Smooth muscle cell (in vitro differentiated cells): ENCODE results near the gene SKA3. TPM values are rescaled to one million over a fixed set of nuclear protein-coding genes. Genes with fewer than 3 reads are reported as not detected.
"Not testable (repeated sequence)": the region's sequence is repeated elsewhere in the genome, so short reads cannot be mapped to it uniquely, and the experiment has no call there.

Source experiments
- DNase-seq: peaks from one replicate; lab custom pipeline; 2025; ENCODE audit not compliant: unreplicated experiment; lab: John Stamatoyannopoulos, UW
- H2AFZ ChIP-seq: fragments of 200-600 bp; sonication (generic); 2 replicates; pipeline ENCODE4 v1.6.0; 2016; ENCODE audit warnings: antibody characterized with exemption, low read depth, mild to moderate bottlenecking
- H3F3A ChIP-seq: fragments of 200-600 bp; sonication (generic); 2 replicates; pipeline ENCODE4 v1.6.0; 2017; ENCODE audit warnings: antibody characterized with exemption, low read depth
- H3K27ac ChIP-seq: fragments of 200-600 bp; sonication (generic); 2 replicates; pipeline ENCODE4 v1.5.1; 2016; ENCODE audit warnings: low read depth, mild to moderate bottlenecking
- H3K27me3 ChIP-seq: fragments of 200-600 bp; sonication (generic); 2 replicates; pipeline ENCODE4 v1.6.1; 2016; ENCODE audit warnings: low read depth, mild to moderate bottlenecking
- H3K36me3 ChIP-seq: fragments of 200-600 bp; sonication (generic); 2 replicates; pipeline ENCODE4 v1.5.1; 2016; ENCODE audit warnings: low read depth
- H3K4me1 ChIP-seq: fragments of 200-600 bp; sonication (generic); 2 replicates; pipeline ENCODE4 v1.5.1; 2016; ENCODE audit warnings: low read depth
- H3K4me2 ChIP-seq: fragments of 200-600 bp; sonication (generic); 2 replicates; pipeline ENCODE4 v1.6.0; 2016; ENCODE audit warnings: mild to moderate bottlenecking
- H3K4me3 ChIP-seq: fragments of 200-600 bp; sonication (generic); 2 replicates; pipeline ENCODE4 v1.5.1; 2016; ENCODE audit warnings: mild to moderate bottlenecking
- H3K79me2 ChIP-seq: fragments of 200-600 bp; sonication (generic); 2 replicates; pipeline ENCODE4 v1.6.0; 2016; ENCODE audit warnings: low read depth, mild to moderate bottlenecking
- H3K9ac ChIP-seq: fragments of 200-600 bp; sonication (generic); 2 replicates; pipeline ENCODE4 v1.6.0; 2016; ENCODE audit warnings: low read depth
- H3K9me3 ChIP-seq: fragments of 200-600 bp; sonication (generic); replicated peaks from 2 replicates; pipeline ENCODE4 v1.5.1; 2016; ENCODE audit warnings: low read depth
- H4K20me1 ChIP-seq: fragments of 200-600 bp; sonication (generic); 2 replicates; pipeline ENCODE4 v1.6.0; 2016; ENCODE audit warnings: low read depth
- CTCF ChIP-seq: fragments of 200-600 bp; sonication (generic); IDR thresholded peaks from 2 replicates; pipeline ENCODE4 v1.5.1; 2017; ENCODE audit warnings: borderline replicate concordance, mild to moderate bottlenecking, antibody characterized with exemption; ENCODE audit not compliant: insufficient read depth, poor library complexity, severe bottlenecking
- WGBS: methylation state at CpG from one replicate; pipeline ENCODE4 v1.1.7; 2016; ENCODE audit warnings: low lambda C conversion rate; 5-methylcytosine and 5-hydroxymethylcytosine counted together
- polyA plus RNA-seq: library from polyadenylated mRNA; unstranded; fragments of >200 nt; fragmentation: Nextera tagmentation; extraction: Ambion mirVana; gene quantifications from 2 replicates; pipeline ENCODE4 v1.2.1, GENCODE V29; 2016
- total RNA-seq: library from RNA; depleted of rRNA; stranded (reverse); fragments of >200 nt; gene quantifications from 2 replicates; pipeline ENCODE4 v1.2.3, GENCODE V29; 2014

Gene SKA3
- total RNA-seq, result 5.4 and 6.5 TPM in 2 replicates
- polyA plus RNA-seq, result 4.9 and 7.2 TPM in 2 replicates

GRCh38 chr13:21176215-21176981 is at the start of gene SKA3, which contains the start of gene MRPL57:
Gene SKA3, minus strand, starts transcription at chr13:21176552. Its CDS starts 75 bp downstream, at chr13:21176477.
Gene MRPL57, plus strand, starts transcription at chr13:21176658. Its CDS starts 259 bp downstream, at chr13:21176917.
- Histone ChIP-seq H3K4me2 (peak within 1 kb of the TSS; percentile 86), H3K9ac (peak within 1 kb of the TSS; percentile 86), H3K4me1 (peaks cover 8% of the 10 kb centered on the region), H3K79me2 (peaks cover 14% of the 10 kb centered on the region), H3K36me3 (no peaks in the 10 kb centered on the region), H3K9me3 (no peaks in the 10 kb centered on the region), H3K27ac (peak within 1 kb of the TSS; percentile 81), H3K27me3 (no peaks in the 10 kb centered on the region), H3K4me3 (peak within 1 kb of the TSS; percentile 96), H4K20me1 (no peaks in the 10 kb centered on the region), H2AFZ (peak within 1 kb of the TSS; percentile 96), H3F3A (peaks cover 4% of the 10 kb centered on the region)
- TF ChIP-seq CTCF, result no peak
- peak; percentile 83 for DNase-seq
- 2% methylated on average over 91 of the region's 93 CpGs for WGBS

- no peak overlapping the region for H3K4me3 ChIP-seq
- 93% methylated on average over 6 of the region's 6 CpGs for WGBS
- H3K4me1 ChIP-seq, result no peaks in the 10 kb centered on the region
- no peak overlapping the region for H3K4me2 ChIP-seq
- TF ChIP-seq CTCF, result no peak
- H3K9me3 ChIP-seq, result no peaks in the 10 kb centered on the region
- H3K9ac ChIP-seq, result no peak overlapping the region
- no peaks in the 10 kb centered on the region for H3K27me3 ChIP-seq
- no peaks in the 10 kb centered on the region for H3F3A ChIP-seq
- H4K20me1 ChIP-seq, result no peaks in the 10 kb centered on the region
- no peaks in the 10 kb centered on the region for H3K79me2 ChIP-seq
- no peaks in the 10 kb centered on the region for H3K36me3 ChIP-seq
- H2AFZ ChIP-seq, result no peak overlapping the region
- no peak overlapping the region for H3K27ac ChIP-seq
- no peak for DNase-seq
These were observed 48.7 kb upstream of the SKA3 start for GRCh38 chr13:21225082-21225481.

GRCh38 chr13:21221268-21221667 is 44.9 kb upstream of the SKA3 start:
- H3K79me2 ChIP-seq, result no peaks in the 10 kb centered on the region
- H3K27me3 ChIP-seq, result no peaks in the 10 kb centered on the region
- no peaks in the 10 kb centered on the region for H4K20me1 ChIP-seq
- H3K4me3 ChIP-seq, result no peak overlapping the region
- H3K9me3 ChIP-seq, result no peaks in the 10 kb centered on the region
- no peaks in the 10 kb centered on the region for H3K4me1 ChIP-seq
- no peak overlapping the region for H2AFZ ChIP-seq
- no peaks in the 10 kb centered on the region for H3K36me3 ChIP-seq
- no peak for TF ChIP-seq CTCF
- H3K9ac ChIP-seq, result no peak overlapping the region
- no peak overlapping the region for H3K27ac ChIP-seq
- no peaks in the 10 kb centered on the region for H3F3A ChIP-seq
- no peak for DNase-seq
- no peak overlapping the region for H3K4me2 ChIP-seq

- H4K20me1 ChIP-seq, H3K9ac ChIP-seq, H3K9me3 ChIP-seq, H3K36me3 ChIP-seq, H3K4me2 ChIP-seq, H2AFZ ChIP-seq, H3K4me3 ChIP-seq, H3K27me3 ChIP-seq, H3K27ac ChIP-seq, H3K79me2 ChIP-seq, H3K4me1 ChIP-seq, H3F3A ChIP-seq, DNase-seq: not testable (repeated sequence)
- 78% methylated on average over 3 of the region's 3 CpGs for WGBS
These were observed 43.4 kb upstream of the SKA3 start for GRCh38 chr13:21219716-21220115.
